Measurements from ENCODE around the gene SHCBP1. TPM values are rescaled to one million over a fixed set of nuclear protein-coding genes. Genes with fewer than 3 reads are reported as not detected.

The SHCBP1 gene
- total and polyA plus RNA-seq, 2 of the 13 experiments (the other 11 are each of a cell fraction or from before 2014, with no cell fraction given), result 15.7 to 33.0 TPM

- TF ChIP-seq PRDM4 (CRISPR knock-in tag; IDR thresholded peaks at IDR 0.05; ENCODE audit: borderline replicate concordance) (no peak), ZBTB33 (CRISPR knock-in tag; IDR thresholded peaks at IDR 0.05) (no peak), YEATS2 (CRISPR knock-in tag; IDR thresholded peaks at IDR 0.05; ENCODE audit: borderline replicate concordance) (no peak), ZNF34 (CRISPR knock-in tag; IDR thresholded peaks at IDR 0.05; ENCODE audit: borderline replicate concordance) (no peak), ZNF24 (IDR thresholded peaks at IDR 0.05) (no peak), ZSCAN25 (CRISPR knock-in tag; IDR thresholded peaks at IDR 0.05) (no peak), ZSCAN9 (CRISPR knock-in tag; IDR thresholded peaks at IDR 0.05; ENCODE audit: borderline replicate concordance) (no peak), MXD3 (CRISPR knock-in tag; IDR thresholded peaks at IDR 0.05) (no peak), ZNF326 (CRISPR knock-in tag; IDR thresholded peaks at IDR 0.05; ENCODE audit: borderline replicate concordance) (no peak), ISL2 (CRISPR knock-in tag; IDR thresholded peaks at IDR 0.05) (no peak), ZNF235 (CRISPR knock-in tag; IDR thresholded peaks at IDR 0.05; ENCODE audit: borderline replicate concordance) (no peak)
These were observed 18.1 kb upstream of the SHCBP1 start (continued) for GRCh38 chr16:46638947-46639925.

Measured in HepG2 (cell line).